ENCODE data around the gene SERINC5.
"Not testable (repeated sequence)": the region's sequence is repeated elsewhere in the genome, so short reads cannot be mapped to it uniquely, and the experiment has no call there.

SERINC5 gene

GRCh38 chr5:80255811-80256712, at the start of gene SERINC5:
Gene SERINC5 (minus strand): TSS chr5:80256048. CDS start chr5:80255922, 126 bp downstream.
- DNase-seq (ENCODE audit: low read depth, low spot score): peak; percentile 66

GRCh38 chr5:80302636-80303035, 46.8 kb upstream of the SERINC5 start:
- no peak for DNase-seq (ENCODE audit: low read depth, low spot score)

GRCh38 chr5:80301342-80301741, 45.5 kb upstream of the SERINC5 start:
- DNase-seq (ENCODE audit: low read depth, low spot score): not testable (repeated sequence)

- DNase-seq (ENCODE audit: low read depth, low spot score): not testable (repeated sequence)
Measured at GRCh38 chr5:80300796-80301195, 44.9 kb upstream of the SERINC5 start.

- DNase-seq (ENCODE audit: low read depth, low spot score): no peak
Measured at GRCh38 chr5:80300125-80300524, 44.3 kb upstream of the SERINC5 start.

GRCh38 chr5:80299601-80300000, 43.8 kb upstream of the SERINC5 start:
- DNase-seq (ENCODE audit: low read depth, low spot score): no peak

- DNase-seq (ENCODE audit: low read depth, low spot score): no peak
Measured at GRCh38 chr5:80296121-80296520, 40.3 kb upstream of the SERINC5 start.

GRCh38 chr5:80291761-80292160, 35.9 kb upstream of the SERINC5 start:
- no peak for DNase-seq (ENCODE audit: low read depth, low spot score)

GRCh38 chr5:80289320-80289719, 33.5 kb upstream of the SERINC5 start:
- no peak for DNase-seq (ENCODE audit: low read depth, low spot score)

- no peak for DNase-seq (ENCODE audit: low read depth, low spot score)
Measured at GRCh38 chr5:80288177-80288576, 32.3 kb upstream of the SERINC5 start.

- no peak for DNase-seq (ENCODE audit: low read depth, low spot score)
Measured at GRCh38 chr5:80284720-80285119, 28.9 kb upstream of the SERINC5 start.

GRCh38 chr5:80283360-80283759, 27.5 kb upstream of the SERINC5 start:
- DNase-seq (ENCODE audit: low read depth, low spot score): no peak

- no peak for DNase-seq (ENCODE audit: low read depth, low spot score)
Measured at GRCh38 chr5:80282054-80282453, 26.2 kb upstream of the SERINC5 start.

- no peak for DNase-seq (ENCODE audit: low read depth, low spot score)
Measured at GRCh38 chr5:80277191-80277590, 21.3 kb upstream of the SERINC5 start.

GRCh38 chr5:80276186-80276585, 20.3 kb upstream of the SERINC5 start:
- no peak for DNase-seq (ENCODE audit: low read depth, low spot score)

- DNase-seq (ENCODE audit: low read depth, low spot score): no peak
Measured at GRCh38 chr5:80275347-80275746, 19.5 kb upstream of the SERINC5 start.

GRCh38 chr5:80270543-80270942, 14.7 kb upstream of the SERINC5 start:
- not testable (repeated sequence) for DNase-seq (ENCODE audit: low read depth, low spot score)

GRCh38 chr5:80269991-80270438, 14.2 kb upstream of the SERINC5 start:
- no peak for DNase-seq (ENCODE audit: low read depth, low spot score)

- no peak for DNase-seq (ENCODE audit: low read depth, low spot score)
Measured at GRCh38 chr5:80268916-80269315, 13.1 kb upstream of the SERINC5 start.

GRCh38 chr5:80266566-80266965, 10.7 kb upstream of the SERINC5 start:
- DNase-seq (ENCODE audit: low read depth, low spot score): no peak

- DNase-seq (ENCODE audit: low read depth, low spot score): no peak
Measured at GRCh38 chr5:80260461-80260860, 4.6 kb upstream of the SERINC5 start.

- no peak for DNase-seq (ENCODE audit: low read depth, low spot score)
Measured at GRCh38 chr5:80259511-80260203, 3.8 kb upstream of the SERINC5 start.

GRCh38 chr5:80255431-80255810, 427 bp downstream of the SERINC5 start:
- DNase-seq (ENCODE audit: low read depth, low spot score): peak; percentile 17

Measured in activated CD4-positive, CD25-positive, alpha-beta regulatory T cell treated with anti-CD3 and anti-CD28 coated beads, Interleukin-2, amount 50 U/mL, for 16 hours (primary cell).